GM12878 (cell line): ENCODE measurements around the gene IQCH. TPM values are rescaled to one million over a fixed set of nuclear protein-coding genes. Genes with fewer than 3 reads are reported as not detected.

Experiments
- ATAC-seq: fragments of 200-7000 bp; cut with Tn5 transposase; 3 replicates; pipeline ENCODE4 v1.9.1; 2020; ENCODE audit warnings: mild to moderate bottlenecking, moderate library complexity
- BruUV-seq: library from RNA; stranded (reverse); fragments of 400-500 nt; replicated peaks from 2 replicates; lab custom pipeline; 2021; lab: Mats Ljungman, UMichigan
- CTCF ChIA-PET: fragments of 300-600 bp; sonication (Branson Sonifier 250); formaldehyde crosslinking; extraction: SDS; loops from one replicate; lab custom pipeline; 2021; ENCODE audit warnings: inconsistent platforms; lab: Yijun Ruan, JAX
- POLR2A ChIA-PET: fragments of 350-600 bp; formaldehyde crosslinking; extraction: SDS; loops from one replicate; lab custom pipeline; 2021; ENCODE audit warnings: inconsistent platforms; lab: Charles Lee
- RAD21 ChIA-PET: fragments of 300-600 bp; sonication (Branson Sonifier 250); formaldehyde crosslinking; loops from one replicate; lab custom pipeline; 2023; ENCODE audit warnings: antibody characterized with exemption; ENCODE audit not compliant: unreplicated experiment; lab: Charles Lee
- SMC1A ChIA-PET: fragments of 300-600 bp; sonication (Branson Sonifier 250); formaldehyde crosslinking; loops from one replicate; lab custom pipeline; 2023; ENCODE audit not compliant: unreplicated experiment, uncharacterized antibody; lab: Charles Lee
- DNase-seq: peaks from one replicate; pipeline ENCODE4 v3.0.0-alpha.2; 2011; ENCODE audit warnings: low read depth, low spot score
- FAIRE-seq: peaks from 3 replicates; lab custom pipeline; 2011; peaks lifted over from hg19 to GRCh38; lab: Jason Lieb, UNC
- H2AFZ ChIP-seq: 2 replicates; pipeline ENCODE4 v1.6.0; 2011; ENCODE audit warnings: low read depth, low read length, control low read depth; ENCODE audit not compliant: control insufficient read depth
- H3K27ac ChIP-seq: 2 replicates; pipeline ENCODE4 v1.5.1; 2011; ENCODE audit warnings: control low read depth; ENCODE audit not compliant: control insufficient read depth, insufficient read depth
- H3K27me3 ChIP-seq, 2 experiments: replicated peaks in 1 of 2; 2 replicates each; pipeline versions ENCODE4 v1.6.0 to v1.6.1; 2011; ENCODE audit warnings: low read length in 1 of 2; ENCODE audit not compliant: control insufficient read depth in 2 of 2, insufficient read depth in 2 of 2
- H3K36me3 ChIP-seq, 2 experiments: 2 replicates each; pipeline ENCODE4 v1.5.1; 2011; ENCODE audit warnings: low read length in 1 of 2; ENCODE audit not compliant: control insufficient read depth in 2 of 2, insufficient read depth in 2 of 2
- H3K4me1 ChIP-seq: 2 replicates; pipeline ENCODE4 v1.6.1; 2011; ENCODE audit warnings: mild to moderate bottlenecking, low read length, moderate library complexity, mixed read lengths; ENCODE audit not compliant: control insufficient read depth, insufficient read depth
- H3K4me2 ChIP-seq: 2 replicates; pipeline ENCODE4 v1.6.0; 2011; ENCODE audit warnings: control low read depth; ENCODE audit not compliant: control insufficient read depth, insufficient read depth
- H3K4me3 ChIP-seq: fragments of 200-600 bp; sonication (generic); 2 replicates; pipeline ENCODE4 v1.5.1; 2016
- H3K79me2 ChIP-seq: 2 replicates; pipeline ENCODE4 v1.6.0; 2011; ENCODE audit warnings: low read length; ENCODE audit not compliant: control insufficient read depth, insufficient read depth
- H3K9ac ChIP-seq: 2 replicates; pipeline ENCODE4 v1.8.0; 2011; ENCODE audit warnings: low read length, control low read depth, mixed read lengths; ENCODE audit not compliant: control insufficient read depth, insufficient read depth
- H3K9me3 ChIP-seq: replicated peaks from 3 replicates; pipeline ENCODE4 v1.5.1; 2011; ENCODE audit warnings: mild to moderate bottlenecking, low read length; ENCODE audit not compliant: control insufficient read depth, insufficient read depth
- H4K20me1 ChIP-seq: 2 replicates; pipeline ENCODE4 v1.6.0; 2011; ENCODE audit not compliant: control insufficient read depth, insufficient read depth
- KDM1A ChIP-seq: fragments of 200-600 bp; sonication (generic); IDR thresholded peaks from 2 replicates; pipeline ENCODE4 v1.6.1; 2016; ENCODE audit warnings: borderline replicate concordance
- SIN3A ChIP-seq: IDR thresholded peaks from 2 replicates; pipeline ENCODE4 v1.6.1; 2012; ENCODE audit warnings: low read depth, low read length, improper control_type of control experiment
- SKIL ChIP-seq: fragments of 450-650 bp; IDR thresholded peaks from 2 replicates; pipeline ENCODE4 v1.6.1; 2017; ENCODE audit warnings: mild to moderate bottlenecking, low read depth, inconsistent platforms; ENCODE audit not compliant: poor library complexity, severe bottlenecking
- SUZ12 ChIP-seq: fragments of 200-600 bp; sonication (generic); IDR thresholded peaks from one replicate; pipeline ENCODE4 v1.6.1; 2018; ENCODE audit warnings: antibody characterized with exemption, mild to moderate bottlenecking; ENCODE audit not compliant: unreplicated experiment
- WRNIP1 ChIP-seq: IDR thresholded peaks from 2 replicates; pipeline ENCODE4 v1.6.1; 2011; ENCODE audit warnings: low read depth, low read length, improper control_type of control experiment, borderline replicate concordance
- ZNF217 ChIP-seq: fragments of 450-650 bp; IDR thresholded peaks from 2 replicates; pipeline ENCODE4 v1.6.1; 2017; ENCODE audit warnings: antibody characterized with exemption, mild to moderate bottlenecking
- WGBS: methylation state at CpG from one replicate; pipeline ENCODE4 v1.1.6; 2016; ENCODE audit warnings: low lambda C conversion rate; ENCODE audit not compliant: insufficient replicate concordance, insufficient coverage; ENCODE audit errors: missing lambda C conversion rate; 5-methylcytosine and 5-hydroxymethylcytosine counted together
- in situ Hi-C: fragments of 300-500 bp; cut with MboI; formaldehyde crosslinking; loops from 9 replicates; pipeline ENCODE4 v1.14.3; 2018; ENCODE audit warnings: mixed read lengths
- intact Hi-C: fragments of 100-400 bp; cut with micrococcal nuclease; formaldehyde crosslinking; loops from one replicate; pipeline ENCODE4 v1.14.2; 2022; ENCODE audit not compliant: unreplicated experiment
- polyA plus RNA-seq, 11 experiments: library from polyadenylated mRNA; depleted of rRNA in 4 of 11; unstranded in 6 of 11; stranded (reverse) in 5 of 11; fragments of >200 nt; fragmentation: Nextera tagmentation in 4 of 11; fragmentation: Illumina TruSeq in 1 of 11; extraction: Ambion mirVana in 4 of 11; extraction: Trizol in 1 of 11; gene quantifications; 1 replicate in 1 of 11; 2 replicates in 10 of 11; pipeline versions ENCODE4 v1.2.1 to v1.2.3, GENCODE V29; 2011 to 2016; ENCODE audit warnings: inconsistent platforms in 2 of 11, missing spikeins in 2 of 11, low read depth in 1 of 11
- total RNA-seq, 4 experiments: library from RNA; depleted of rRNA in 3 of 4; stranded (reverse); fragments of >200 nt in 3 of 4; fragmentation: Illumina TruSeq in 1 of 4; extraction: Trizol in 1 of 4; gene quantifications; 2 replicates each; pipeline versions ENCODE4 v1.2.1 to v1.2.3, GENCODE V29; 2013 to 2021
- TF ChIP-seq, protein P1 (sequence below): fragments of 450-650 bp; IDR thresholded peaks from 2 replicates; pipeline ENCODE4 v1.6.1; 2017; ENCODE audit warnings: borderline replicate concordance

IQCH gene
- total and polyA plus RNA-seq, 10 of the 15 experiments (the other 5 are each of a cell fraction or from before 2014, with no cell fraction given): 0.29 to 1.3 (median 0.99) TPM

GRCh38 chr15:67385971-67386370, 131.4 kb downstream of the IQCH start (continued):
- TF ChIP-seq WRNIP1 (no peak), SIN3A (no peak)
- TF ChIP-seq, all 136 proteins: peak for 0

- SMC1A ChIA-PET: no interaction called here
- CTCF ChIA-PET: interaction anchor here (1.4 kb wide), 1 partner anchor 440 kb away, joined by 4 read pairs; no protein-coding TSS in a partner anchor
- POLR2A ChIA-PET: no interaction called here
These were observed 132.4 kb downstream of the IQCH start for GRCh38 chr15:67386947-67387346.

More at GRCh38 chr15:67386947-67387346, 132.4 kb downstream of the IQCH start:
- no peaks in the 10 kb centered on the region for H3K79me2 ChIP-seq
- 94% methylated on average over 2 of the region's 2 CpGs for WGBS
- H3K27me3 ChIP-seq: no peaks in the 10 kb centered on the region; a peak in 1 of 4 replicates
- no peaks in the 10 kb centered on the region for H4K20me1 ChIP-seq
- H3K9ac ChIP-seq: no peak overlapping the region
- BruUV-seq: no TSS peak
- in situ Hi-C loops: no loop called here
- RAD21 ChIA-PET: no interaction called here
- no peak overlapping the region for H3K4me3 ChIP-seq
- intact Hi-C loops: no loop called here
- FAIRE-seq (no peak), ATAC-seq (no peak), DNase-seq (no peak)
- H3K9me3 ChIP-seq: no peaks in the 10 kb centered on the region
- no peak overlapping the region for H3K4me2 ChIP-seq
- H3K36me3 ChIP-seq: no peaks in the 10 kb centered on the region
- H2AFZ ChIP-seq: no peak overlapping the region
- no peak overlapping the region for H3K27ac ChIP-seq
- H3K4me1 ChIP-seq: no peaks in the 10 kb centered on the region
- TF ChIP-seq, protein P1, sequence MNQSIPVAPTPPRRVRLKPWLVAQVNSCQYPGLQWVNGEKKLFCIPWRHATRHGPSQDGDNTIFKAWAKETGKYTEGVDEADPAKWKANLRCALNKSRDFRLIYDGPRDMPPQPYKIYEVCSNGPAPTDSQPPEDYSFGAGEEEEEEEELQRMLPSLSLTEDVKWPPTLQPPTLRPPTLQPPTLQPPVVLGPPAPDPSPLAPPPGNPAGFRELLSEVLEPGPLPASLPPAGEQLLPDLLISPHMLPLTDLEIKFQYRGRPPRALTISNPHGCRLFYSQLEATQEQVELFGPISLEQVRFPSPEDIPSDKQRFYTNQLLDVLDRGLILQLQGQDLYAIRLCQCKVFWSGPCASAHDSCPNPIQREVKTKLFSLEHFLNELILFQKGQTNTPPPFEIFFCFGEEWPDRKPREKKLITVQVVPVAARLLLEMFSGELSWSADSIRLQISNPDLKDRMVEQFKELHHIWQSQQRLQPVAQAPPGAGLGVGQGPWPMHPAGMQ: no peak
- no peak for TF ChIP-seq SUZ12
- no peak for TF ChIP-seq SKIL
- no peak for TF ChIP-seq KDM1A
- TF ChIP-seq ZNF217: no peak
